GM18951 (cell line): ENCODE measurements around the gene NHEJ1.

ENCODE experiments used
- POLR2A ChIP-seq: IDR thresholded peaks from 4 replicates; pipeline ENCODE4 v1.6.1; 2011; ENCODE audit warnings: mild to moderate bottlenecking; ENCODE audit not compliant: insufficient read length, insufficient read depth; ENCODE audit errors: extremely low read depth
- in situ Hi-C: fragments of 300-500 bp; cut with MboI; formaldehyde crosslinking; loops from one replicate; pipeline ENCODE4 v1.12.0; 2022; ENCODE audit warnings: low sequenced_read_pairs, mixed read lengths, inconsistent platforms; ENCODE audit not compliant: unreplicated experiment

Gene NHEJ1

DNA sequence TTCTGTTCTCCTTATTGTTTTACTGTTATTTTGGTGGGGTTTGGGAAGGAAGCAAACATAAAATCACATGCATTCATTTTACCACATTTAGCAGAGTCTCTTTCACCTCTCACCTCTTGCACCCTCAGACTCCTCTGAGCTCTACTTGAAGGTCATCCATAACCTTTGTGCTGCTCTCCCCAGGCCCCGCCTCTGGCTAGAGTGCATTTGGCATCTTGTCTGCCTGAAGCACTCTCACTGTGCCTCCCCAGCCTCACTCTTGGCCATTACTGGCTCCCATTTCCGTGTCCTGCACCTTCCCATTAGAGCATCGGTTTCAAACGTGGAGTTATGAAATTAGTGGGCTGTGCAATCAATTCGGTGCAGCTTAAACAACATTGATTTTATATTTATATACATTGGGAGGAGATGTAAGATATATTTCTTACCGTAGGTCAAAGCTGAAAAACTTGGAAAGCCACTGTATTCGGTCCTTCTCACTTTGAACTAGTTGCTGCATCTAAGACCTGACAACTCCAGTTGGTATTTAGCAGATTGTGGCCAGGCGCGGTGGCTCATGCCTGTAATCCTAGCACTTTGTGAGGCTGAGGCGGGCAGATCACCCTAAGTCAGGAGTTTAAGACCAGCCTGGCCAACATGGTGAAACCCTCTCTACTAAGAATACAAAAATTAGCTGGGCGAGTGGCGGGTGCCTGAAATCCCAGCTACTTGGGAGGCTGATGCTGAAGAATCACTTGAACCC lies 39.0 kb upstream of the NHEJ1 start:
- in situ Hi-C loops = no loop called here
- TF ChIP-seq POLR2A = no peak

DNA sequence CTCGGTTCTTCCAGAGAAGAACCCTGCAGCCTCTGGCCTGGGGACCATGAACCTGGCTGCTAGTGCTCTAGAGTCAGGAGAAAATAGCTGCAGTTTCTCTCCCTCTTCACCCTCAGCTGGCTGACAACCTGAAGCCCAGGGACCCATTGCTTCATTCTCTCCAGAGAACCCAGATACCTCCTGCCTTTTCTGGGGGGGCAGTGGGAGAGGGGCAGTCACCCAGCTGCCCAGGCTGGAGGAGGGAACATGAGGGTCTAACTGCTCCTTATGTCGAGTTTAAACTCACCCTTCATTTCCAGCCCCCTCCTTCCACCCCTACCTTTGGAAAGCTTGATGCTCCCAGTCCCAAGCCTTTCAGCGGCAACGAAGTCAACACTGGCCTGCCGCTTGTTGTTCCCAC lies 38.4 kb upstream of the NHEJ1 start:
- in situ Hi-C loops = no loop called here
- no peak for TF ChIP-seq POLR2A

GRCh38 chr2:219197388-219197787 lies 36.8 kb upstream of the NHEJ1 start:
- in situ Hi-C loops = no loop called here
- TF ChIP-seq POLR2A = no peak

DNA sequence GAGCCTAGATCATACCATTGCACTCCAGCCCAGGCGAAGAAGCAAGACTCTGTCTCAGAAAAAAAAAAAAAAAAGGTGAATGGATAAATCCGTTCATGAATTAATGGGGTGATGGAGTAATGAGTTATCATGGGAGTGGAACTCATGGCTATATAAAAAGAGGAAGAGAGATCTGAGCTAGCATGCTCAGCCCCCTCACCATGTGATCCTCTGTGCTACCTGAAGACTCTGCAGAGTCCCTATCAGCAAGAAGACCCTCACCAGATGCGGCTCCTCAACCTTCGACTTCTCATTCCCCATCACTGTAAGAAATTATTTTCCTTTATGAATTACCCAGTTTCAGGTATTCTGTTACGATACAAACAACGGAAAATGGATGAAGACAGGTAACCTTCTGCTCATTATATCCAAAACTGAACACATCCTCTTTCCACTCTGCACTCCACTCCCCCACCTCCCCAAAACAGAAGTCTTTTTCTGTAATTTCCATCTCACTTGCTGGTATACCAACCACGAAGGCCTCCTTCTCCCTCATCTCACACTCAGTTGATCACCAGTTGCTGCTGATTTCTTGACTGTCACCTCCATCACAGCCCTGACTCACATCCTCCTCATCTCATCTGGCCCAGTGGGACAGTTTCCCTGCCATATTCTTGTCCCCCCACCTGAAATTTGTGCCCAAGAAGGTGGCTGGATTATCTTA lies 26.3 kb upstream of the NHEJ1 start:
- TF ChIP-seq POLR2A = no peak
- in situ Hi-C loops = no loop called here

DNA sequence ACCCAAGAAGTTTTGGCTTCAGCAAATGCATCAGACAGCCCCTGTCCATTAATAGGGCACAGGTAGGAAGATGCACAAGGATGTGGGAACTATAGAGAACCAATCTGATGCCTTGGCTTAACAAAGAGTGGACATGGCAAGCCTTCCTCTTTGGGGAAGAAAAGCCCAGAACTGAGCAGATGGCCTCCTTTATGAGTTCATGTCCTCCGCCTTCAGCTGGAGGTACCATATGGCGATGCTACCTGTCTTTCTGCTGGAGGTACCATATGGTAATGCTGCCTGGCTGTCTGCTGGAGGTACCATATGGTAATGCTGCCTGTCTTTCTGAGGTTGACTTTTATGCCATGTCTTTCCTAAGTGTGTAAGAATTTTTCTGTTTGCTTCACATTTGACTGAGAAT lies 23.5 kb upstream of the NHEJ1 start:
- in situ Hi-C loops = no loop called here
- no peak for TF ChIP-seq POLR2A

- in situ Hi-C loops = no loop called here
- no peak for TF ChIP-seq POLR2A
These were observed 22.6 kb upstream of the NHEJ1 start for GRCh38 chr2:219183151-219183772.

GRCh38 chr2:219182331-219183150 lies 21.9 kb upstream of the NHEJ1 start:
- TF ChIP-seq POLR2A = no peak
- in situ Hi-C loops = no loop called here

DNA sequence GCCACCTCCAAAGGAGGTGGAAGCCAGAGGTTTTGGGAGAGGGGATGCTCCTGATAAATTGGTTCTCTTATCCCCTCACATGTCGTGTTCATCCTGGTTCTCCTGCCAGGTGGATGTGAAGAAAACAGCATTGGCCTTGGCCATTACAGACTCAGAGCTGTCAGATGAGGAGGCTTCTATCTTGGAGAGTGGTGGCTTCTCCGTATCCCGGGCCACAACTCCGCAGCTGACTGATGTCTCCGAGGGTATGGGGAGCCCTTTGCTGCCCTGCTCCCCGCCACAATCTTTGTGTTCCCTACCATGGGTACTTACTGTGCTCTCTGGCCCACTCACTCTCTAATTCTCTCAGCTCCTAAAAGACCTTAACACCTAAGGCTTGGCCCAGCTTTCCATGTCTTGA lies 20.9 kb upstream of the NHEJ1 start:
- no peak for TF ChIP-seq POLR2A
- in situ Hi-C loops = no loop called here

- TF ChIP-seq POLR2A = no peak
- in situ Hi-C loops = no loop called here
These were observed 20.3 kb upstream of the NHEJ1 start for GRCh38 chr2:219180961-219181360.

- no peak for TF ChIP-seq POLR2A
- in situ Hi-C loops = no loop called here
These were observed 19.2 kb upstream of the NHEJ1 start for GRCh38 chr2:219179601-219180465.

GRCh38 chr2:219178377-219179175 lies 18.0 kb upstream of the NHEJ1 start:
- in situ Hi-C loops = no loop called here
- no peak for TF ChIP-seq POLR2A

GRCh38 chr2:219177552-219178376 lies 17.1 kb upstream of the NHEJ1 start, which contains the start of gene RETREG2:
Gene RETREG2, plus strand, starts transcription at chr2:219178275. Its CDS starts 78 bp downstream, at chr2:219178353.
- TF ChIP-seq POLR2A = peak; percentile 93
- in situ Hi-C loops = no loop called here
